Right lobe of liver (tissue), 4 donors: Measurements from ENCODE around the gene EXT2.

Experiments used
- CTCF ChIP-seq, 4 donors: fragments of 200-600 bp in 3 of 4; fragments of 450-650 bp in 1 of 4; IDR thresholded peaks; one replicate each; pipeline versions ENCODE4 v1.5.1 to v1.8.0; 2016 to 2022; ENCODE audit warnings: antibody characterized with exemption in 4 of 4, mild to moderate bottlenecking in 2 of 4
- POLR2A ChIP-seq: fragments of 450-650 bp; IDR thresholded peaks from one replicate; pipeline ENCODE4 v1.6.1; 2017; ENCODE audit warnings: antibody characterized with exemption, mild to moderate bottlenecking
- donor health status: DM: no; HTN: no; CAD: no.
- donor health status: DM: no; HTN: no; CAD: no.
- donor health status: DM: no; HTN: yes; CAD: no.

DNA sequence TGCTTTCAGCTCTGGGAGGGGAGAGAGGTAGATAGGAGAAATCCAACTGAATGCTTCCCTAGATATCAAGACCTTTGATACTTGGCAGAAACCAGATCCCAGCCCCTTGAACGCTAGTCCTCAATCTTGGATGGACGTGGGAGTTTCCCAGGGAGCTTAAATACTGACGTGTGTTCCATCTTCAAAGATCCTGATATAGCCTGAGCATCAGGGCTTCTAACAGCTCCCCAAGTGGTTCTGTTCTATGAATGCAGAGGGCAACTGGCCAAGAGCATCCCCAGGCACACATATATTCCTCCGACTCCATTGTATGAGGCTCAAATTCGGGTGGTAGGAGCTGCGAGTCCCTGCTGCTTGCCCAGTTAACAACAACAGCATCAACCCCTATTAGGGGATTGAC lies 38.1 kb upstream of the EXT2 start:
- TF ChIP-seq CTCF (IDR thresholded peaks at IDR 0.05) (no peak), POLR2A (no peak)
